Transverse colon (tissue), 4 donors: ENCODE data around the gene DEFB108B. TPM values are rescaled to one million over a fixed set of nuclear protein-coding genes. Genes with fewer than 3 reads are reported as not detected.
"Not testable (repeated sequence)": the region's sequence is repeated elsewhere in the genome, so short reads cannot be mapped to it uniquely, and the experiment has no call there.

Experiments used
- DNase-seq: peaks from one replicate; pipeline ENCODE4 v3.0.0-alpha.2; 2019
- H3K27ac ChIP-seq, 4 donors: fragments of 200-600 bp; sonication (generic); 2 replicates each; pipeline ENCODE4 v1.5.1; 2016 to 2018; ENCODE audit warnings: inconsistent platforms in 4 of 4
- H3K27me3 ChIP-seq: fragments of 200-600 bp; sonication (generic); 2 replicates; pipeline ENCODE4 v1.5.1; 2017; ENCODE audit warnings: inconsistent platforms
- H3K36me3 ChIP-seq, 4 donors: fragments of 200-600 bp; sonication (generic); 2 replicates each; pipeline ENCODE4 v1.5.1; 2017 to 2019; ENCODE audit warnings: inconsistent platforms in 4 of 4
- H3K4me1 ChIP-seq, 4 donors: fragments of 200-600 bp; sonication (generic); 2 replicates each; pipeline ENCODE4 v1.5.1; 2017 to 2020; ENCODE audit warnings: inconsistent platforms in 4 of 4
- H3K4me3 ChIP-seq, 4 donors: fragments of 200-600 bp; sonication (generic); 1 replicate in 1 of 4; 2 replicates in 3 of 4; pipeline versions ENCODE4 v1.5.1 to v1.6.1; 2017 to 2019; ENCODE audit warnings: inconsistent platforms in 4 of 4
- H3K9me3 ChIP-seq, 2 donors: fragments of 200-600 bp; sonication (generic); 2 replicates each; pipeline ENCODE4 v1.5.1; 2017 to 2019; ENCODE audit warnings: inconsistent platforms in 2 of 2
- EP300 ChIP-seq: sonication (generic); formaldehyde crosslinking; IDR thresholded peaks from one replicate; pipeline ENCODE4 v1.6.1; 2017; ENCODE audit warnings: antibody characterized with exemption, low read depth
- POLR2A ChIP-seq: fragments of 450-650 bp; IDR thresholded peaks from one replicate; pipeline ENCODE4 v1.6.1; 2016; ENCODE audit warnings: antibody characterized with exemption, mild to moderate bottlenecking, moderate library complexity
- POLR2AphosphoS5 ChIP-seq, 3 donors: sonication (generic); formaldehyde crosslinking; IDR thresholded peaks; one replicate each; pipeline ENCODE4 v1.6.1; 2016; ENCODE audit warnings: antibody characterized with exemption in 3 of 3
- WGBS, 2 donors: methylation state at CpG; one replicate each; pipeline ENCODE4 v1.1.5; 2018; ENCODE audit warnings: low coverage in 1 of 2; 5-methylcytosine and 5-hydroxymethylcytosine counted together
- in situ Hi-C, 4 donors: fragments of 200-750 bp; cut with MboI; loops; one replicate each; pipeline versions ENCODE4 v1.15.0 to v1.15.1; 2017; ENCODE audit warnings: low sequenced_read_pairs in 3 of 4, low pct_ligation_motif_present in 1 of 4, low pct_unique_long_range_greater_than_20kb in 1 of 4
- intact Hi-C: fragments of 100-400 bp; cut with DNase I; formaldehyde crosslinking; loops from one replicate; pipeline ENCODE4 v1.15.1; 2023; ENCODE audit warnings: low total_unique reads
- total RNA-seq, 4 donors: library from RNA; depleted of rRNA; stranded (reverse); fragments of >200 nt; gene quantifications; one replicate each; pipeline ENCODE4 v1.1.0, GENCODE V29; 2016
- TF ChIP-seq, protein P1 (sequence below), 5 experiments: fragments of 200-600 bp in 3 of 5; fragments of 450-650 bp in 2 of 5; sonication (generic) in 3 of 5; IDR thresholded peaks; 1 replicate in 2 of 5; 2 replicates in 3 of 5; pipeline ENCODE4 v1.5.1; 2016 to 2017; ENCODE audit warnings: antibody characterized with exemption in 5 of 5, inconsistent platforms in 3 of 5, mild to moderate bottlenecking in 2 of 5, moderate library complexity in 1 of 5

The DEFB108B gene
- total RNA-seq, 4 donors from 2014 or later = not detected

DNA sequence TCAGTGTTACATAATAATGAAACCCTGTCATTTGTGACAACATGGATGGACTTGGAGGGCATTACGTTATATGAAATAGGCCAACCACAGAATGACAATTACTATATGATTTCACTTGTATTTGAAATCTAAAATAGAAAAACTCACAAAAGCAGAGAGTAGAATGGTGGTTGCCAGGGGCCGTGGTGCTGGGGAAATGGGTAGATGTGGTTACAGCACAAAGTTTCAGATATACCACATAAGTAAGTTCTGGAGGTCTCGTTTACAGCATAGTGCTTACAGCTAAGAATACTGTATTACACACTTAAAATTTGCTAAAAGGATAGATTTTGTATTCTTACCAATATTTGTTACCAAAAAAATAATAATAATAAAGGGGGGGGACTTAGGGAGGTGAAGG, 3.3 kb upstream of the DEFB108B start:
- WGBS, 2 donors = 71 to 73% methylated on average over 3 of the region's 3 CpGs
- H3K27ac ChIP-seq, H3K36me3 ChIP-seq, H3K4me3 ChIP-seq, H3K27me3 ChIP-seq, H3K4me1 ChIP-seq, in situ Hi-C loops, intact Hi-C loops, H3K9me3 ChIP-seq, DNase-seq: not testable (repeated sequence)

DNA sequence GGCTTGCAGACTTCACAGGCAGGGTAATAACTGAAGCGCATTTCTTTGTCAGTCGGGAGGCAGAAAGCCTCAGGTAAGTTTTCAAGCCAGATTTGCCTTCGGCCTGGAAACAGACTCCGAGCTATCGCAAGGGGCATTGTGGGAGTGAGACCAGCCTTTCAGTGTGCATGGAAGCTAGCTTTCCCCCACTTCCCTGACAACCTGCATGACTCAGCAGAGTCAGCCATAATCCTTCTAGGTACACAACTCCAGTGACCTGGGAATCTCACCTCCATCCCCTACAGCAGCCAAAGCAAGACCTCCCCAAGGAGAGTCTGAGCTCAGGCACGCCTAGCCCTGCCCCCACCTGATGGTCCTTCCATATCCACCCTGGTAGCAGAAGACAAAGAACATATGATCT, 9.7 kb downstream of the DEFB108B start:
- H3K36me3 ChIP-seq, intact Hi-C loops, in situ Hi-C loops, H3K27me3 ChIP-seq, DNase-seq, H3K4me1 ChIP-seq, H3K27ac ChIP-seq, H3K4me3 ChIP-seq, H3K9me3 ChIP-seq: not testable (repeated sequence)
- WGBS, 2 donors = 94% methylated on average over 6 of the region's 6 CpGs; no CpG with 5 or more reads in 1 of the 2 donors

DNA sequence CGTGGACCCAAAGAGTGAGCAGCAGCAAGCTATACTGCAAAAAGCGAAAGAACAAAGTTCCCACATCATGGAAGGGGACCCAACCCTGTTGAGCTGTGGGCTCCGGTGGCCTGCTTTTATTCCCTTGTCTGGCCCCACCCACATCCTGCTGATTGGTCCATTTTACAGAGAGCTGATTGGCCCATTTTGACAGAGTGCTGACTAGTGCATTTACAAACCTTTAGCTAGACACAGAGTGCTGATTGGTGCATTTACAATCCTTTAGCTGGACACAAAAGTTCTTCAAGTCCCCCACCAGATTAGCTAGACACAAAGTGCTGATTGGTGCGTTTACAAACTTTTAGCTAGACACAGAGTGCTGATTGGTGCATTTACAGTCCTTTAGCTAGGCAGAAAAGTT, 10.4 kb downstream of the DEFB108B start:
- H3K4me1 ChIP-seq, H3K4me3 ChIP-seq, intact Hi-C loops, H3K36me3 ChIP-seq, DNase-seq, H3K9me3 ChIP-seq, H3K27me3 ChIP-seq, in situ Hi-C loops, H3K27ac ChIP-seq: not testable (repeated sequence)
- WGBS, 2 donors = 89% methylated on average over 4 of the region's 4 CpGs; no CpG with 5 or more reads in 1 of the 2 donors

DNA sequence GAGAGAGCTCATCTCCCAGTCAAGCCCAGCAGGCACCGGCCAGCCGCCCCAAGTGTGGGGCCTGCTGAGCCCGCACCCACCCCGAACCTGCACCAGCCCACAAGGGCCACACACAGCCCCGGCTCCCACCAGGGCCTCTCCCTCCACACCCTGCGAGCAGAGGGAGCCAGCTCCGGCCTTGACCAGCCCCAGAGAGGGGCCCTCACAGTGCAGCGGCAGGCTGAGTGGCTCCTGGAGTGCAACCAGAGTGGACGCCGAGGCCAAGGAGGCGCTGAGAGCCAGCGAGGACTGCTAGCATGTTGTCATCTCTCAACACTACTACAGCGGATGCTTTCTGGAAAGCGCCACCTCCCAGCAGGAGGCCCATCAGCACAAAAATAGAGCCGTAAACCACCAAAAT, 10.9 kb downstream of the DEFB108B start:
- intact Hi-C loops = no loop called here
- no peak overlapping the region for H3K27ac ChIP-seq
- no peak for TF ChIP-seq EP300
- no peak for TF ChIP-seq POLR2A
- no peak for TF ChIP-seq POLR2AphosphoS5 (IDR thresholded peaks at IDR 0.05)
- TF ChIP-seq, protein P1, sequence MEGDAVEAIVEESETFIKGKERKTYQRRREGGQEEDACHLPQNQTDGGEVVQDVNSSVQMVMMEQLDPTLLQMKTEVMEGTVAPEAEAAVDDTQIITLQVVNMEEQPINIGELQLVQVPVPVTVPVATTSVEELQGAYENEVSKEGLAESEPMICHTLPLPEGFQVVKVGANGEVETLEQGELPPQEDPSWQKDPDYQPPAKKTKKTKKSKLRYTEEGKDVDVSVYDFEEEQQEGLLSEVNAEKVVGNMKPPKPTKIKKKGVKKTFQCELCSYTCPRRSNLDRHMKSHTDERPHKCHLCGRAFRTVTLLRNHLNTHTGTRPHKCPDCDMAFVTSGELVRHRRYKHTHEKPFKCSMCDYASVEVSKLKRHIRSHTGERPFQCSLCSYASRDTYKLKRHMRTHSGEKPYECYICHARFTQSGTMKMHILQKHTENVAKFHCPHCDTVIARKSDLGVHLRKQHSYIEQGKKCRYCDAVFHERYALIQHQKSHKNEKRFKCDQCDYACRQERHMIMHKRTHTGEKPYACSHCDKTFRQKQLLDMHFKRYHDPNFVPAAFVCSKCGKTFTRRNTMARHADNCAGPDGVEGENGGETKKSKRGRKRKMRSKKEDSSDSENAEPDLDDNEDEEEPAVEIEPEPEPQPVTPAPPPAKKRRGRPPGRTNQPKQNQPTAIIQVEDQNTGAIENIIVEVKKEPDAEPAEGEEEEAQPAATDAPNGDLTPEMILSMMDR (IDR thresholded peaks at IDR 0.05) = no peak
- no peak overlapping the region for H3K4me3 ChIP-seq
- no peak for DNase-seq
- no peaks in the 10 kb centered on the region for H3K36me3 ChIP-seq
- no peaks in the 10 kb centered on the region for H3K4me1 ChIP-seq
- in situ Hi-C loops = no loop called here
- WGBS, 2 donors = 85 to 100% methylated on average over 2 to 15 of the region's 15 CpGs
- no peaks in the 10 kb centered on the region for H3K9me3 ChIP-seq
- no peaks in the 10 kb centered on the region for H3K27me3 ChIP-seq

DNA sequence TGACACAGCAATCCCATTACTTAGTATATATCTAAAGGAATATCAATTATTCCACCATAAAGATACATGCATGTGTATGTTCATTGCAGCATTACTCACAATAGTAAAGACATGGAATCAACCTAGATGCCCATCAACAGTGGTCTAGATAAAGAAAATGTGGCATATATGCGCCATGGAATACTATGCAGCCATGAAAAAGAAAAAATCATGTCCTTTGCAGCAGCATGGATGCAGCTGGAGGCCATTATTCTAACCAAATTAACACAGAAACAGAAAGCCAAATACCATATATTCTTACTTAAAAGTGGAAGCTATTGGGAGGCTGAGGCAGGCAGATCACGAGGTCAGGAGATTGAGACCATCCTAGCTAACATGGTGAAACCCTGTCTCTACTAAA, 20.9 kb downstream of the DEFB108B start:
- 93 to 100% methylated on average over 1 to 2 of the region's 2 CpGs for WGBS, 2 donors

DNA sequence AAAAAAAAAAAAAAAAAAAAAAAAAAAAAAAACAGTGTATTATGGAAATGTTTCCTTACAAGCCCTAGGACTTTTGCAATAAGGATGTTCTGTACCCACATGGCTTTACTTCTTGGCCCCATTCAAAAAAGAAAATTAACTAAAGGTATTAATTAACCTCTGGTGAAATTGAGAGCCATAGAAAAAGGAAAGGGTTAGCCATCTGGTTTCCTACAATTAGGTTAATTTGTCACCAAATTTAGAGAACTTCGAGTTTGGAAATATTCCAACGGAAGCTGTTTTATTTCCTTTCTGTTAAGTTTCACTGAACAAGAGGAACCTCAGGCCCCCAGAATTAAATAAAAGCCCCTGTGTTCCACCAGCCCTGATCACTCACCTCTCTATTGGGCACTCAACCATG, 22.9 kb downstream of the DEFB108B start:
- intact Hi-C loops, in situ Hi-C loops, H3K27ac ChIP-seq, H3K27me3 ChIP-seq, H3K36me3 ChIP-seq, H3K4me3 ChIP-seq, DNase-seq, H3K9me3 ChIP-seq, H3K4me1 ChIP-seq: not testable (repeated sequence)
- WGBS, 2 donors = 0 to 40% methylated on average over 1 to 2 of the region's 2 CpGs

More for the DNA sequence above, 20.9 kb downstream of the DEFB108B start:
- in situ Hi-C loops, DNase-seq, intact Hi-C loops, H3K4me3 ChIP-seq, H3K4me1 ChIP-seq, H3K9me3 ChIP-seq, H3K36me3 ChIP-seq, H3K27me3 ChIP-seq, H3K27ac ChIP-seq: not testable (repeated sequence)

DNA sequence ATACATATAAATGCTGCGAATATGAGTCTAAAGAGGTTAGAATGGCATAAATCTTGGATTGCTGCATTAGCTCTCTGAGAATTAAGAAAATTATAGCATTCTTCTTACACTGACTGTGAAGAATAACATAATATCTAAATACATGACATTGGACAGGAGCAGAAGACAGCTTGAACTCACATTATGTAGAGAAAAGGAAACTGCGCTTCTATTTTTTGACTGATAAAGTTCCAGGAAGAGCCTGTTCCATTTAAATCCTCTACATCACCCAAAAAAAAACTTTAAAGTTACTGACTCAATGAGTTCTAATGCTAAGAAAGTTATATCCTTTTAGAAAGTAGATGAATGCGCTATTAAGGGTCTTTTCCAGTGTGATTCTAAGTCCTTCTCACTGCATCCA, 27.8 kb downstream of the DEFB108B start:
- H3K4me3 ChIP-seq, H3K36me3 ChIP-seq, H3K9me3 ChIP-seq, DNase-seq, H3K27me3 ChIP-seq, H3K4me1 ChIP-seq, H3K27ac ChIP-seq, intact Hi-C loops, in situ Hi-C loops: not testable (repeated sequence)
- 89 to 97% methylated on average over 3 of the region's 3 CpGs for WGBS, 2 donors
